Muscle of arm (tissue), 12 donors: ENCODE measurements around the gene CTTNBP2NL. TPM values are rescaled to one million over a fixed set of nuclear protein-coding genes. Genes with fewer than 3 reads are reported as not detected.
"Not testable (repeated sequence)": the region's sequence is repeated elsewhere in the genome, so short reads cannot be mapped to it uniquely, and the experiment has no call there.

ENCODE experiments used
- DNase-seq: peaks from one replicate; pipeline ENCODE4 v3.0.0-alpha.2; 2013
- polyA plus RNA-seq, 12 donors: library from polyadenylated mRNA; unstranded; fragments of 120-200 nt; gene quantifications; one replicate each; pipeline ENCODE4 v1.2.1, GENCODE V29; 2013; ENCODE audit not compliant: insufficient read length in 12 of 12

CTTNBP2NL gene
- polyA plus RNA-seq, 12 donors: 12.5 to 34.9 (median 17.5) TPM; not detected in 1

- DNase-seq: no peak
Observed at GRCh38 chr1:112457955-112458354, 61.9 kb downstream of the CTTNBP2NL start.

GRCh38 chr1:112458756-112459155 is 62.7 kb downstream of the CTTNBP2NL start:
- DNase-seq: no peak

GRCh38 chr1:112460615-112461014 is 64.6 kb downstream of the CTTNBP2NL start:
- no peak for DNase-seq

- DNase-seq: no peak
Observed at GRCh38 chr1:112461200-112461871, 65.3 kb downstream of the CTTNBP2NL start.

GRCh38 chr1:112462953-112463279 is 66.9 kb downstream of the CTTNBP2NL start:
- DNase-seq: no peak

GRCh38 chr1:112464501-112464900 is 68.5 kb downstream of the CTTNBP2NL start:
- no peak for DNase-seq

GRCh38 chr1:112465122-112465521 is 69.1 kb downstream of the CTTNBP2NL start:
- no peak for DNase-seq

GRCh38 chr1:112466078-112466660 is 70.2 kb downstream of the CTTNBP2NL start:
- DNase-seq: peak; percentile 96

GRCh38 chr1:112470324-112470723 is 74.3 kb downstream of the CTTNBP2NL start:
- DNase-seq: not testable (repeated sequence)

- no peak for DNase-seq
Observed at GRCh38 chr1:112470966-112471365, 75.0 kb downstream of the CTTNBP2NL start.

GRCh38 chr1:112472142-112472541 is 76.1 kb downstream of the CTTNBP2NL start:
- DNase-seq: no peak

GRCh38 chr1:112477550-112477949 is 81.5 kb downstream of the CTTNBP2NL start:
- DNase-seq: no peak

GRCh38 chr1:112478314-112478713 is 82.3 kb downstream of the CTTNBP2NL start:
- no peak for DNase-seq

- not testable (repeated sequence) for DNase-seq
Observed at GRCh38 chr1:112486063-112486462, 90.0 kb downstream of the CTTNBP2NL start.

- not testable (repeated sequence) for DNase-seq
Observed at GRCh38 chr1:112487686-112488085, 91.7 kb downstream of the CTTNBP2NL start.

GRCh38 chr1:112488141-112488540 is 92.1 kb downstream of the CTTNBP2NL start:
- no peak for DNase-seq

- DNase-seq: no peak
Observed at GRCh38 chr1:112492076-112492475, 96.1 kb downstream of the CTTNBP2NL start.

- DNase-seq: no peak
Observed at GRCh38 chr1:112493351-112493750, 97.3 kb downstream of the CTTNBP2NL start.

GRCh38 chr1:112496290-112496689 is 100.3 kb downstream of the CTTNBP2NL start:
- no peak for DNase-seq

GRCh38 chr1:112501810-112502641 is 106.0 kb downstream of the CTTNBP2NL start:
- DNase-seq: peak; percentile 75

- DNase-seq: no peak
Observed at GRCh38 chr1:112502826-112503225, 106.8 kb downstream of the CTTNBP2NL start.

- no peak for DNase-seq
Observed at GRCh38 chr1:112504001-112504660, 108.1 kb downstream of the CTTNBP2NL start.
